HG03196 (cell line): ENCODE data around the gene ATG16L1.

Source experiments
- ATAC-seq: cut with Tn5 transposase; IDR thresholded peaks from one replicate; pipeline ENCODE4 v1.9.1; 2021; ENCODE audit not compliant: unreplicated experiment

The ATG16L1 gene

GRCh38 chr2:233251306-233252116 lies at the start of gene ATG16L1:
TSS of gene ATG16L1 (plus strand) at chr2:233251673. CDS start at chr2:233251828, 155 bp downstream.
- ATAC-seq: peak; percentile 88

- ATAC-seq: no peak
Observed at GRCh38 chr2:233202531-233202944, 48.9 kb upstream of the ATG16L1 start.

- ATAC-seq: no peak
Observed at GRCh38 chr2:233203060-233203459, 48.4 kb upstream of the ATG16L1 start.

- ATAC-seq: no peak
Observed at GRCh38 chr2:233204286-233204936, 47.1 kb upstream of the ATG16L1 start.

GRCh38 chr2:233208382-233209116 lies 42.9 kb upstream of the ATG16L1 start:
- no peak for ATAC-seq

- ATAC-seq: no peak
Observed at GRCh38 chr2:233209117-233209532, 42.3 kb upstream of the ATG16L1 start.

GRCh38 chr2:233209533-233210171 lies 41.8 kb upstream of the ATG16L1 start:
- no peak for ATAC-seq

- ATAC-seq: no peak
Observed at GRCh38 chr2:233210281-233210680, 41.2 kb upstream of the ATG16L1 start.

GRCh38 chr2:233210843-233211547 lies 40.5 kb upstream of the ATG16L1 start:
- no peak for ATAC-seq

- no peak for ATAC-seq
Observed at GRCh38 chr2:233211548-233211895, 40.0 kb upstream of the ATG16L1 start.

GRCh38 chr2:233213011-233213410 lies 38.5 kb upstream of the ATG16L1 start:
- no peak for ATAC-seq

- no peak for ATAC-seq
Observed at GRCh38 chr2:233213975-233214374, 37.5 kb upstream of the ATG16L1 start.

- no peak for ATAC-seq
Observed at GRCh38 chr2:233217892-233218377, 33.5 kb upstream of the ATG16L1 start.

- no peak for ATAC-seq
Observed at GRCh38 chr2:233218836-233219235, 32.6 kb upstream of the ATG16L1 start.

GRCh38 chr2:233219848-233220247 lies 31.6 kb upstream of the ATG16L1 start:
- no peak for ATAC-seq

- no peak for ATAC-seq
Observed at GRCh38 chr2:233221378-233222063, 30.0 kb upstream of the ATG16L1 start.

GRCh38 chr2:233223059-233223894 lies 28.2 kb upstream of the ATG16L1 start:
- ATAC-seq: peak; percentile 46

GRCh38 chr2:233225230-233226068 lies 26.0 kb upstream of the ATG16L1 start:
- ATAC-seq: no peak
